CD4-positive, alpha-beta T cell (primary cell): ENCODE data around the gene HNRNPA0. TPM values are rescaled to one million over a fixed set of nuclear protein-coding genes. Genes with fewer than 3 reads are reported as not detected.

Experiments used
- ATAC-seq: fragments of 200-7000 bp; cut with Tn5 transposase; one replicate; pipeline ENCODE4 v1.10.0; 2022; ENCODE audit warnings: mild to moderate bottlenecking; ENCODE audit not compliant: poor library complexity
- CTCF ChIA-PET: fragments of 350-600 bp; sonication (Branson Sonifier 250); formaldehyde crosslinking; loops from one replicate; lab custom pipeline; 2021; ENCODE audit warnings: antibody characterized with exemption, inconsistent platforms; lab: Charles Lee
- POLR2A ChIA-PET: fragments of 350-600 bp; sonication (Branson Sonifier 250); formaldehyde crosslinking; loops from one replicate; lab custom pipeline; 2021; ENCODE audit warnings: antibody characterized with exemption, inconsistent platforms; lab: Charles Lee
- DNase-seq, 14 experiments: peaks; one replicate each; pipeline ENCODE4 v3.0.0-alpha.2; 2013 to 2020; ENCODE audit warnings: mixed read lengths in 2 of 14
- H3K27ac ChIP-seq, 2 donors: one replicate each; pipeline versions ENCODE4 v1.5.1 to v1.7.0; 2013; ENCODE audit warnings: low read length in 2 of 2, low read depth in 1 of 2, mild to moderate bottlenecking in 1 of 2
- H3K27me3 ChIP-seq, 2 experiments: 1 replicate in 1 of 2; 2 replicates in 1 of 2; pipeline versions ENCODE4 v1.6.1 to v1.7.0; 2013; ENCODE audit warnings: low read length in 2 of 2, control low read depth in 1 of 2, mild to moderate bottlenecking in 1 of 2, moderate library complexity in 1 of 2; ENCODE audit not compliant: insufficient read depth in 2 of 2, control insufficient read depth in 1 of 2
- H3K36me3 ChIP-seq: one replicate; pipeline ENCODE4 v1.6.1; 2013; ENCODE audit warnings: low read length, control low read depth; ENCODE audit not compliant: insufficient read depth
- H3K4me1 ChIP-seq: one replicate; pipeline ENCODE4 v1.6.1; 2013; ENCODE audit warnings: low read length, control low read depth; ENCODE audit not compliant: insufficient read depth
- H3K4me3 ChIP-seq: one replicate; pipeline ENCODE4 v1.5.1; 2013; ENCODE audit warnings: mild to moderate bottlenecking, low read length, moderate library complexity
- H3K9me3 ChIP-seq, 2 experiments: 1 replicate in 1 of 2; 2 replicates in 1 of 2; pipeline versions ENCODE4 v1.6.1 to v1.7.0; 2013; ENCODE audit warnings: low read length in 2 of 2, mild to moderate bottlenecking in 2 of 2, control low read depth in 1 of 2, moderate library complexity in 1 of 2; ENCODE audit not compliant: control insufficient read depth in 1 of 2, insufficient read depth in 1 of 2
- H3K27ac Mint-ChIP-seq: one replicate; pipeline ENCODE4 v1.8.0; 2020; ENCODE audit warnings: mixed read lengths
- H3K27me3 Mint-ChIP-seq: one replicate; pipeline ENCODE4 v1.8.0; 2021; ENCODE audit warnings: mixed read lengths
- H3K36me3 Mint-ChIP-seq: one replicate; pipeline ENCODE4 v1.8.0; 2021; ENCODE audit warnings: low read depth, mixed read lengths
- H3K4me1 Mint-ChIP-seq: one replicate; pipeline ENCODE4 v1.8.0; 2021; ENCODE audit warnings: low read depth, mixed read lengths
- H3K4me3 Mint-ChIP-seq: one replicate; pipeline ENCODE4 v1.8.0; 2020; ENCODE audit warnings: mild to moderate bottlenecking, mixed read lengths
- H3K9me3 Mint-ChIP-seq: one replicate; pipeline ENCODE4 v1.8.0; 2020; ENCODE audit warnings: mixed read lengths
- intact Hi-C, 2 experiments: fragments of 100-400 bp; cut with DNase I in 1 of 2; cut with micrococcal nuclease in 1 of 2; formaldehyde crosslinking; loops; one replicate each; pipeline versions ENCODE4 v1.15.1 to v1.9.0; 2023 to 2025; cut with DNase I, micrococcal nuclease
- total RNA-seq, 174 experiments: library from RNA in 2 of 174; stranded (reverse) in 2 of 174; gene quantifications; one replicate each; pipeline ENCODE4 v1.2.3 and lab custom pipeline; 2021 to 2026
- TF ChIP-seq, protein P1 (sequence below): fragments of 200-600 bp; IDR thresholded peaks from one replicate; pipeline ENCODE4 v1.8.0; 2022; ENCODE audit warnings: antibody characterized with exemption, mild to moderate bottlenecking

The HNRNPA0 gene
- total RNA-seq, 2 experiments from 2014 or later: 52.7 to 53.2 TPM

DNA sequence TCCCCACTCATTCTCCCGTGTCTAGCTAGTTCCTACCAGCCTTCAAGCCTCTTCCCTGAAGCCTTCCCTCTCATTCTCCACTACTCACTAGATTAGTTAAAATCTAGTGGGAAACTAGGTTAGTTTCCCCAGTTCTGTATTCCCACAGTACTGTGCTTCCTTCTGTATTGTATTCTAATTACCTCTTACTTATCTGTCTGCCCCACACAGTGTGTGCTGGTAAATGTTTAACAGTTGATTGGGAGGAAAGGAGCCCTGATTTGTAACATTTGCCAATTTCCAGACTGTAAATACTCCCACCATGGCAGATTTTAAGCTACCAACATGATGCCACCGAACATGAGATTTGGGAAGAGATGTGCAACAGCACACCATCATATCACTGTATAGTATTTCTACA is 26.5 kb downstream of the HNRNPA0 start:
- CTCF ChIA-PET: interaction anchor here (1.0 to 1.2 kb wide), 2 partner anchors 19 to 67 kb away, joined by 4 read pairs; no protein-coding TSS in a partner anchor
- DNase-seq: no peak
- H3K9me3 ChIP-seq: no peaks in the 10 kb centered on the region
- POLR2A ChIA-PET: no interaction called here
- no peaks in the 10 kb centered on the region for H3K27me3 ChIP-seq
- no peak for ATAC-seq
- intact Hi-C loops: no loop called here
- no peaks in the 10 kb centered on the region for H3K36me3 ChIP-seq
- no peak overlapping the region for H3K27ac Mint-ChIP-seq
- H3K9me3 Mint-ChIP-seq: no peaks in the 10 kb centered on the region
- peaks cover 15% of the 10 kb centered on the region for H3K4me1 Mint-ChIP-seq
- no peaks in the 10 kb centered on the region for H3K4me1 ChIP-seq
- H3K4me3 ChIP-seq: no peak overlapping the region
- TF ChIP-seq, protein P1, sequence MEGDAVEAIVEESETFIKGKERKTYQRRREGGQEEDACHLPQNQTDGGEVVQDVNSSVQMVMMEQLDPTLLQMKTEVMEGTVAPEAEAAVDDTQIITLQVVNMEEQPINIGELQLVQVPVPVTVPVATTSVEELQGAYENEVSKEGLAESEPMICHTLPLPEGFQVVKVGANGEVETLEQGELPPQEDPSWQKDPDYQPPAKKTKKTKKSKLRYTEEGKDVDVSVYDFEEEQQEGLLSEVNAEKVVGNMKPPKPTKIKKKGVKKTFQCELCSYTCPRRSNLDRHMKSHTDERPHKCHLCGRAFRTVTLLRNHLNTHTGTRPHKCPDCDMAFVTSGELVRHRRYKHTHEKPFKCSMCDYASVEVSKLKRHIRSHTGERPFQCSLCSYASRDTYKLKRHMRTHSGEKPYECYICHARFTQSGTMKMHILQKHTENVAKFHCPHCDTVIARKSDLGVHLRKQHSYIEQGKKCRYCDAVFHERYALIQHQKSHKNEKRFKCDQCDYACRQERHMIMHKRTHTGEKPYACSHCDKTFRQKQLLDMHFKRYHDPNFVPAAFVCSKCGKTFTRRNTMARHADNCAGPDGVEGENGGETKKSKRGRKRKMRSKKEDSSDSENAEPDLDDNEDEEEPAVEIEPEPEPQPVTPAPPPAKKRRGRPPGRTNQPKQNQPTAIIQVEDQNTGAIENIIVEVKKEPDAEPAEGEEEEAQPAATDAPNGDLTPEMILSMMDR: no peak
- no peak overlapping the region for H3K27ac ChIP-seq
- peaks cover 8% of the 10 kb centered on the region for H3K36me3 Mint-ChIP-seq
- H3K4me3 Mint-ChIP-seq: no peak overlapping the region
- no peaks in the 10 kb centered on the region for H3K27me3 Mint-ChIP-seq

DNA sequence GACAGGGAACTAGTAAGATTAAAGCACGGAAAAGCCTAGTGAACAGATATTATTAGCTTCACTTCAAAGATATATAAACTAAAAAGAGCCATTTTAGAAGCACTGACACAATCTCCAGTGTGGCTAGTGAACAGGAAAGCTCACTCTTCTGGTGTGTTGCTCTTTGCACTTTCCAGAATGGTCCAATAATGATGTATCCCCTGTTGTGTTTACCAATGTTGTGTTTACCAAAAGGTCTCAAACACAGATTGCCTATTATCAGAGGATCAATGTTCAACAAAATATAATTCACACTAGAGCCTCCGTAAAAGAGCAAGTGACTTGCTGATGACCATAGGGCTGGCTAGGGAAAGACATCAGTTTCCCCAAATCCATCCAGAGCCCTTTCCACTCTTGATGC is 29.9 kb downstream of the HNRNPA0 start:
- no peaks in the 10 kb centered on the region for H3K27me3 ChIP-seq
- no peak overlapping the region for H3K4me3 Mint-ChIP-seq
- H3K9me3 Mint-ChIP-seq: no peaks in the 10 kb centered on the region
- H3K36me3 Mint-ChIP-seq: peaks cover 27% of the 10 kb centered on the region
- peaks cover 5% of the 10 kb centered on the region for H3K36me3 ChIP-seq
- CTCF ChIA-PET: no interaction called here
- no peaks in the 10 kb centered on the region for H3K4me1 Mint-ChIP-seq
- H3K27ac Mint-ChIP-seq: no peak overlapping the region
- H3K9me3 ChIP-seq: no peaks in the 10 kb centered on the region
- DNase-seq (no peak), ATAC-seq (no peak)
- POLR2A ChIA-PET: no interaction called here
- H3K4me3 ChIP-seq: no peak overlapping the region
- H3K27ac ChIP-seq: no peak overlapping the region
- H3K4me1 ChIP-seq: no peaks in the 10 kb centered on the region
- no peaks in the 10 kb centered on the region for H3K27me3 Mint-ChIP-seq
- intact Hi-C loops: no loop called here
- TF ChIP-seq, protein P1: no peak

DNA sequence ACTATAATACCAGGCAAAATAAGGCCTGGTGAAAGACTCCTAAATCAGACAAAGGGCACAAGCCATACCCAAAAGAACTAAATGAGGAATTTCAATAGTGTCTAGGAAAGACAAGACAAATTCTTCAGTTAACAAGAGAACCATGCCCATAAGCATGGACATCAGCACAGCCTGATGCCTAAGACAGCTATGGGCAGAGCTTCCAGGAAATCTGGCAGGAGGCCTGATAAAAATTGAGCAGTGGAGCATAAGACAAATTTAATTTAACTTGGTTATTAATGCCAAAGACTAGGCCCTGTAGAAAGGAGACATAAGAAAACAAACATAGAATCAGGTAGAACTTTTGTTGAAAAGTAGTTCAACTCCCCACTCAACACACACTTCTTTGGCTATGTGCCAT is 35.6 kb downstream of the HNRNPA0 start:
- intact Hi-C loops: no loop called here
- Histone ChIP-seq H3K27me3 (no peaks in the 10 kb centered on the region), H3K9me3 (no peaks in the 10 kb centered on the region), H3K27ac (no peak overlapping the region), H3K4me3 (no peak overlapping the region), H3K4me1 (no peaks in the 10 kb centered on the region), H3K36me3 (peaks cover 10% of the 10 kb centered on the region)
- Mint-ChIP-seq H3K27ac (no peak overlapping the region), H3K27me3 (no peaks in the 10 kb centered on the region), H3K4me1 (no peaks in the 10 kb centered on the region), H3K9me3 (peaks cover 2% of the 10 kb centered on the region), H3K36me3 (peaks cover 77% of the 10 kb centered on the region), H3K4me3 (no peak overlapping the region)
- TF ChIP-seq, protein P1: no peak
- ChIA-PET CTCF (interaction anchor here (1.1 kb wide), 1 partner anchor 58 kb away, joined by 5 read pairs; no protein-coding TSS in a partner anchor), POLR2A (interaction anchor here (1.3 kb wide), 1 partner anchor 14 kb away, joined by 3 read pairs; no protein-coding TSS in a partner anchor)
- DNase-seq (no peak), ATAC-seq (no peak)
